ENCODE results near the gene AP3B1.
A peak's percentile ranks its signal among the peaks of the same experiment; 100 is the strongest.

Gene AP3B1

DNA sequence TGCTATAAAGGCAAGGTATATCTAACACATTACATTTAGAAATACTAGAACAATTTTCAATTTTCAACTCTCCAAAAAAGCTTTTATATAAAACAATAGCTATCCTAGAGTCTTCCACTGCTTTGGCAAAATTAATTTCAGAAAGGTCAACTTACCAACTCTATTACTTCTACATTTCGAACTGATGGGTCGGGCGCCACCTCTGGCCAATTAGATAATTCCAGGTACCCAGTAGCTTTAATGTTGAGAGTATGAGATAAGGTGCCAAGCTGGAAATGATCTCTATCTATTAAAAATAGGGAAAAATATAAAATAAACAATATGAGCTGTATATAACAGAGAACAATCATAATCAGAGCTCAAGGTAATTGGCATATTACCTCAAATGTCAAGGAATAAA is 166.6 kb downstream of the AP3B1 start:
- no peak overlapping the region for H3K27ac ChIP-seq

DNA sequence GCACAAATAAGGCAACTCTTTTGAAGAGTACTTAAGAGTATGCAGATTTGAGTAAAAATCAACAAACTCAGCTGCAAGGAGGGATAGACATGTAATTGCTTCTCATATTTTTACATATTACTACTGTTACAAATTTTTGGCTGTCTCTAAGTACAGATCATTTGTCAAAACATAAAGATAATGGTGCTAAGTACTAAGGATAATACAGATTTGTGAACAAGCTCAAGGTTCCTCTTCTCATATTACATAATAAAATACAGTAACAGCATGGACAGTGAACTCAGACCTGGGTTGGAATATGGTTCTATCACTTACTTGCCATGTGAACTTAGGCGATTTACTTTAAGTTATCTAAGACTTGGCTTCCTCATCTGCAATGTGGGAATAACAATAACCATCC is 168.0 kb downstream of the AP3B1 start:
- no peak overlapping the region for H3K27ac ChIP-seq
- TF ChIP-seq, protein P1, sequence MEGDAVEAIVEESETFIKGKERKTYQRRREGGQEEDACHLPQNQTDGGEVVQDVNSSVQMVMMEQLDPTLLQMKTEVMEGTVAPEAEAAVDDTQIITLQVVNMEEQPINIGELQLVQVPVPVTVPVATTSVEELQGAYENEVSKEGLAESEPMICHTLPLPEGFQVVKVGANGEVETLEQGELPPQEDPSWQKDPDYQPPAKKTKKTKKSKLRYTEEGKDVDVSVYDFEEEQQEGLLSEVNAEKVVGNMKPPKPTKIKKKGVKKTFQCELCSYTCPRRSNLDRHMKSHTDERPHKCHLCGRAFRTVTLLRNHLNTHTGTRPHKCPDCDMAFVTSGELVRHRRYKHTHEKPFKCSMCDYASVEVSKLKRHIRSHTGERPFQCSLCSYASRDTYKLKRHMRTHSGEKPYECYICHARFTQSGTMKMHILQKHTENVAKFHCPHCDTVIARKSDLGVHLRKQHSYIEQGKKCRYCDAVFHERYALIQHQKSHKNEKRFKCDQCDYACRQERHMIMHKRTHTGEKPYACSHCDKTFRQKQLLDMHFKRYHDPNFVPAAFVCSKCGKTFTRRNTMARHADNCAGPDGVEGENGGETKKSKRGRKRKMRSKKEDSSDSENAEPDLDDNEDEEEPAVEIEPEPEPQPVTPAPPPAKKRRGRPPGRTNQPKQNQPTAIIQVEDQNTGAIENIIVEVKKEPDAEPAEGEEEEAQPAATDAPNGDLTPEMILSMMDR (conservative IDR thresholded peaks at IDR 0.05), result no peak
- TF ChIP-seq ZFX (IDR thresholded peaks at IDR 0.05), result no peak

More for the DNA sequence above, 166.6 kb downstream of the AP3B1 start:
- no peak for TF ChIP-seq ZFX (IDR thresholded peaks at IDR 0.05)
- TF ChIP-seq, protein P1 (conservative IDR thresholded peaks at IDR 0.05), result peak; percentile 89

DNA sequence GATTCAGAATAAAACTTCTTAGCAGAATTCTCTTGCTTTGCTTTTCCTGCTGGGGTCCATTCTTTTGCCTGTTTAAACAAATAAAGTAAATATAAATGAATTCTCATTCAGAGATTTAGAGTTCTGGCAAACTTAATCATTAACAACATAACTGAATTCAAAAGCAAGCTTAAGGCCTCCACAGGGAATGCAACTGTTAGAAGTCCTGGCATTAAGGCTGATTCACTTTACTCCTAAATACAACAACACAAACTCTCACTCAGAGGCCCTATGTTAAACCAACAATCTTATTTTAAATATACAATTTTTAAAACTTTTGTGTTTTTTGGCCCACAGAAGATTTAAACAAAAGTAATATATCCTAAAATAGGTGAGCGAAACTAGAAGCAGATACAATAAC is 178.3 kb downstream of the AP3B1 start:
- no peak overlapping the region for H3K27ac ChIP-seq
- TF ChIP-seq, protein P1 (conservative IDR thresholded peaks at IDR 0.05), result no peak
- TF ChIP-seq ZFX (IDR thresholded peaks at IDR 0.05), result no peak

DNA sequence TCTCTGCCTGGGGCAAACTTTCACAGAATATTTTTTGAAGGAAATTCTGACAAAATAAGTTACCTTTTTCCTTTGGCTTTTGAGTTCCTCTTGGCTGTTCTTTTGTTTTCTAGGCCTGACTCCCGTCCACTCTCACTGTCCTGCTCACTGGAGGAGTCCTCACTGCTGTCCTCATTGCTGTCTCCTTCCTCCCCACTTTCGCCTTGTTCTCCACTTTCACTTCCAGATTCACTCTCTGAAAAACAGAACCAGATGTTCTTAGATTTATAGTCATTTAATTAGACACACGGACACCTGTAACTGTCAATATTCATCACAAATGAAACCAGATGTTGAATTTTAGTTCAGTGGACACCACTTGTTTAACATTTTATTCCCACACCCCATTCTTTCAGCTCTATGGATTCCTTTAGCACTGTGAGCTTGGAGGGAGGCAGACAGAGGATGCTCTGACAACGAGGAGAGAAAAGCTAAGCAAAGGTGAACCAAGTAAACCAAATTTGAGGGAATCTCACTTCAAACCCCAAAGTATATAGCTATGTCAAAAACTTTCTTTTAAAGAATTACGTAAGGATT is 180.7 kb downstream of the AP3B1 start:
- TF ChIP-seq ZFX (IDR thresholded peaks at IDR 0.05), result no peak
- TF ChIP-seq, protein P1 (conservative IDR thresholded peaks at IDR 0.05), result no peak
- no peak overlapping the region for H3K27ac ChIP-seq

DNA sequence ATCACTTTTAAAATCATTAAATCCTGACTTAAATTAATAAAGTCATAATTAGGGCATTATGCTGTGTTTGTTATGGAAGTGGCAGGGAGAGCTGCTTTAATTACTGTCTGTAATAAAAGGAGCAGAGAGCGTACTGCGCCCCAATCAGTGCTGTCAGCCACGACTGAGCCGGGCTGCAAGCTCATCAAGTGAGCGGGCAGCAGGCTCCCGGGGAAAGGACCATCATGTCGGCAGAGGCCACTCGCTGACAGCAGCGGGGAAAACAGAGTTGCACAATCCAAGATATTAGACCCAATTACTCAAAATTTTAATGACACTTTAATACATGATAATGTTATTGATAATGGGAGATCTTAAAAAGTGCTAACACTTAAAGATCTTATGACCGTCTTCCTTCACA is 181.6 kb downstream of the AP3B1 start:
- TF ChIP-seq, protein P1 (conservative IDR thresholded peaks at IDR 0.05), result no peak
- no peak overlapping the region for H3K27ac ChIP-seq

DNA sequence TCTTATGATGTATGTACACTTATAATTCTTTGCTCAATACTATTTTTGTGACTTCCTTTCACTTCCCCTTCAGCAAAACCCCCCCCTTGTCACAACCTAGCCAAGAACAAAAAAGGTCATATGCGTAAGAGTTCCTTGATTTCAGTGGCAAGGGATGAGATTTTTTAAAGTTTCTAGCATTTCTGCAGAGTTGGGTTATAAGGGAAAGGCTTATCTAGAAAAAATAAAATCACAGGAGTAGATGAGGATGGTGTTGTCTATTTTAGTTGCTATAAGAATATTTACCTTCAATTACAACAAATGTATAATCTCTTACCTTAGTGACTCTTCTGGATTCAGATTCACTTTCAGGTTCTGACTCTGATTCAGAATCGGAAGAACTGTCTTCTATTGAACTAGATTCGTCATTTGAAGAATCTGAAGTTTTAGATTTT is 184.6 kb downstream of the AP3B1 start:
- H3K27ac ChIP-seq, result no peak overlapping the region
- TF ChIP-seq, protein P1 (conservative IDR thresholded peaks at IDR 0.05), result no peak
- no peak for TF ChIP-seq ZFX (IDR thresholded peaks at IDR 0.05)

DNA sequence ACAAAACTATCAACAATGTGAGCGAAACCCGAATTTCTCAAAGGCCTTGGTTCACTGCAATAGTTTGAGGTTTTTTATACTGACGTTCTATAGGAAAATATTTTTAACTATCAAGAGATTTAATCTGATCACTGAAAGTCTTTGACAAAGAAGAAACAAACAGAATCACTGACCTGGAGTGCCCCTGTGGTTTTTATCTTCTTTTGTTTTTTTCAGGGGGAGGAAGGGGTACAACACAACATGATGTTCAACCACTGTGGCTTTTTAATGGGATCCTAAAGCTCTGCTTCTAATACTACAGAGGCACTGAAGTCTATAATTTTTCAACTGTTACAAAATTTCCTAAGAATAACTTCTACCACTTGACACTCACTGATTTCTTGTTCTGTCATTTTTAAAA is 185.9 kb downstream of the AP3B1 start:
- H3K27ac ChIP-seq, result no peak overlapping the region
- no peak for TF ChIP-seq ZFX (IDR thresholded peaks at IDR 0.05)
- TF ChIP-seq, protein P1 (conservative IDR thresholded peaks at IDR 0.05), result no peak

All from C4-2B (cell line).